Pulmonary artery endothelial cell (primary cell): ENCODE measurements around the gene KRTAP29-1. TPM values are rescaled to one million over a fixed set of nuclear protein-coding genes. Genes with fewer than 3 reads are reported as not detected.

Source experiments
- DNase-seq: peaks from one replicate; pipeline ENCODE4 v3.0.0-alpha.2; 2011; ENCODE audit warnings: low read depth, low spot score
- total RNA-seq: library from RNA; depleted of rRNA; stranded (reverse); fragments of >200 nt; gene quantifications from 2 replicates; pipeline ENCODE4 v1.2.3, GENCODE V29; 2014

The KRTAP29-1 gene
- total RNA-seq, 1 donor from 2014 or later, result not detected

DNA sequence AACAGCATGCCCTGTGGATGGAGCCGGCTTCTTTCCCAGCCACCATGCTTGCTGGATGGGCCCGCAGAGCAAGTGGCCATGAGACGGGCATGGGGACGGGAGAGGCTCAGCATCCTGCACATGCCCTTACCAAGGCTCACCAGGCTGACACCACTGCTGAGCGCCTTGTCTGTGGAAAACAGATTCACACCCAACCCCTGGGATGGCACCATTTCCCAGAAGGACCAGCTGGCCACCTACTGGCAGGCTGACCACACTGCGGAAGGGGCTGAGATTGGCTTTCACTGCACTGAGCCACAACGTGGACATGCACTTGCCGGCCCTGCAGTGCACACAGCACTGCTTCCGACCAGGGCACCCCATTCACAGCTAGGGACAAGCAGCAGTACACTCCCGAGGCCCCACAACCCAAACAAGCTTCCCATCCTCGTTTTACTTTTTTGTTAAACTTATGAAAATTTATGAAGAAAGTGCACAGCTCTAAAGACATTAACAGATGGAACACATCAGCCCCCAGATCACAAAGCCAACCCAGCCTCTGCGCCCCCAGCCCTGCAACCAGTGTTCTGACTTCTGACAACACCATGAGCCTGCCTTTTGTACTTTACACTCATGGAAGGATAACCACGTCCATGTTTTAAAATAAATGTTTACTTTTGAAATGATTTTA, 26.8 kb upstream of the KRTAP29-1 start:
- no peak for DNase-seq

DNA sequence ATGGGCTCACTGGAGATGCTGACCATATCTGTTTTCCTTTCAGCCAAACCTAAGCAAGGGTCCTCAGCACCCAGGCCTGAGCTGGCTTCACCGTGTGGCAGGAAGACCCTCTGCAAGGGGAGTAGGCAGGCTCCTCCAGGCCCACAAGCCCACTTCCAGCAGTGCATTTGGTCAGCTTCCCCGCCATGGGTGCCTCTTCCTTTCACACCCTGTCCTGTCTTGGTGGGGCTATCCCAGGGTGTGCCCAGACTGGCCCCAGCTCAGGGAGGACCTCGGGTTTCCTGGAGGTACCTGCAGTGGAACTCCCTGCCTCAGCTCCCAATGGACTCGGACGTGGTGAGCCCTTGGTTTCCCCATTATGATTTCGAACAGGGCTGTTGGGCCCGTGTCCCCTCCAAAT, 25.6 kb upstream of the KRTAP29-1 start:
- DNase-seq, result no peak

DNA sequence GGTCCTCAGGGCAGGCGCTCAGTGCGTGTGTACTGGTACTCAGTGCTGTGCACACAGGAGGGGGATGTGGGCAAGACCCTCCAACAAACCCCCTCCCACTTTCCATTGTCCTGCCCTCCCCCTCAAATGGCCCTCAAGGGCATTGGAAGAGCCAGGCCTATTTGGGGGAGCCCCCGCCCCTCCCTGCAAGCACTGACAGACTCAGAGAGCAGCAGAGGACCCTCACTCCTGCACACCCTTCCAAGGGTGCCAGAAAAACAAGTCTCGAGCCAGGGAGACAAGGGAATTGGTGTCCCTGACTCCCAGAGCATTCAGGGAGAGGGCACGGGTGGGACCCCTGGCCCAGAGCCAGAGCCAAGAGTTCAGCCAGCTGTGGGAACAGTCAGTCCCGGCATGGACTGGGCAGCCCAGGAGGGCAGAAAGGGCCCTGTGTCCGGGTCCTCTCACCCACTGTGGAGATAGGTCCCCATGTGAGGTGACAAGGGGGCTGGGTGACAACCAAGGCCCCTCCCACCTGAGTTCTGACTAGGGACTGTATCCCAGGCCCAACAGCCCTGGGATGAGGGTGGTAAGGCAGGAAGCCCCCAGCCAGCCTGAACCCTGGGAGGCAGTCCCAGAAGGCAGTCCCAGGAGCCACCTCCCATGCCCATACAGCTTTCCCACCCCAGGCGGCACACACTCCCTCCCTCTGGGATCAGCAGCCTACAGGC, 24.9 kb upstream of the KRTAP29-1 start:
- DNase-seq, result no peak

DNA sequence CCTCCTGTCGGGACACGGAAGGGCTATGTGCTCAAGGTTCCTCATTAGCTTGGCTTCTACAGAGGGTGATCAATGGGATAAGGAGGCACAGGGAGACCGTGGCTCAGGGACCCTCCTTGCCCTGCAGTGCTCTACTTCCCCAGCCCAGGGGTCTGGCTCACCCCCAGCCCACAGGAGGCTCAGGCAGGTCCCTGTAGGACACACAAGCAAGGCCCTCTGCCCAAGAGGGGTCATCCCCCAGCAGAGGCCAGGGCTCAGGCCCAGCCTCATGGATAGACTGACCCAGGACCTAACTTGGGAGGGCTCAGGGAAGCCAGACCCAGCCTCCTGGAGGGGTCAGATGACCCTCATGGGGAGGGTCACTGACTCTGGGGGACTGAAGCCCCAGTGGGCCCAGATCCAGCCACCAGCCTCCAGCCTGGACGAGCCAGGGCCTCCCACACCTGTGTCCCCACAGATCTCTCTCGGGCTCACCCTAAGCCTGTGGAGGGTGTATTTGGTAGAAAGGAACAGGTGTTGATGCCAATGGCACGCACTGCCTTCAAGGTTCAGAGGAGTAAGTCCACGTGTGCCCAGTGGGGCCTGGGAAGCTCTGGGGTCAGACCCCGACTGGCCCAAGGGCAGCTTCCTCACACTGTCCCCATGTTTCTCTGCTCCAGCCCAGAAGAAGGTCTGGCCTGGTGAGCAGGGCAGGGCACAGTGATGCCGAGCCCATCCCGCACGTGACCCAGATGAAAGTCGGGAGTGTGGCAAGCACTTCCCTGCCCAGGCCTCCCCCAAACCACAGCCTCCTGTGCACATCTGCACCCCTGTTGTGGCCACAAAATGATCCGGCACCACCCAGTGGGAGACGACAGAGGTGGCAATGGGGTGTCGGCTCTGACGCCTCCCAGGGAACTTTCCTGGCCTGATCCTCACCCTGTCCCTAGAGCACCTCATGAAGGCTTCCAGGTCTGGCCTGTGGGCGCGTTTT, 23.8 kb upstream of the KRTAP29-1 start:
- no peak for DNase-seq

DNA sequence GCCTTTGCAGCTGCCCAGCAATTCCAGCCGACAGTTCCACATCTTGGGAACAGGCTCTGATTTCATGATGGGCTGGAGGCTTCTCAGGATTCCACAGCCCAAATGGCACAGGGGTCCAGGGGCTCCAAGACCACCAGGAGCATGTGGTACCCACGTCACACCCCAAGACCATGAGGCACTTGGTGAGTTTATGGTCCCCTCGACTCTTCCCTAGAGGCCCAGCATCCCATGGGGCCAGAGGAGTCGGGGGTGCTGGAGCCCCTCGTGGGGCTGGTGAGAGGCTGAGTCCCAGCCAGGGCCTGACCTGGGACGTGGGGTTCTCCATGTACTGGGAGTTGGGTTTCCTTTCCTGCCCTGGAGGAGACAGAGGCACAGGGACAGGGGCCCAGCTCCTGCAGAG, 23.0 kb upstream of the KRTAP29-1 start:
- DNase-seq, result no peak

DNA sequence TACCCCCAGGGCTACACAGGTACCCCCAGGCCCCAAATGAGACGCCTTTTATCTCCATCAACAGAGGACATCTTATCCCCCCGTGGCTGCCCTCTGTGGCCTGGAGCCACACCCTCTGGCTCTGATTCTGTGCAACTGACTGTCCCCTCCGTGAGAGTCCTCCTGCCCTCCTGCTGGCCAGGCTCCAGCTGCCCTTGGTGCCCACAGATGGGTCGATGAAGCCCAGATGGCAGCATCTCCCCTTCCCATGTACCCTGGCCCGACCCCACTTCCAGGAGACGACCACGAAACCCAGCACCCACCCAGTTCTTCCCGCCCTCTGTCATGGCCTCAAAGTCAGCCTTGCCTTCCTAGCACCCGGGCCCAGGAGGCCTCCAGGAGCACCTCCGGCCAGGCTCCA, 22.5 kb upstream of the KRTAP29-1 start:
- DNase-seq, result no peak

DNA sequence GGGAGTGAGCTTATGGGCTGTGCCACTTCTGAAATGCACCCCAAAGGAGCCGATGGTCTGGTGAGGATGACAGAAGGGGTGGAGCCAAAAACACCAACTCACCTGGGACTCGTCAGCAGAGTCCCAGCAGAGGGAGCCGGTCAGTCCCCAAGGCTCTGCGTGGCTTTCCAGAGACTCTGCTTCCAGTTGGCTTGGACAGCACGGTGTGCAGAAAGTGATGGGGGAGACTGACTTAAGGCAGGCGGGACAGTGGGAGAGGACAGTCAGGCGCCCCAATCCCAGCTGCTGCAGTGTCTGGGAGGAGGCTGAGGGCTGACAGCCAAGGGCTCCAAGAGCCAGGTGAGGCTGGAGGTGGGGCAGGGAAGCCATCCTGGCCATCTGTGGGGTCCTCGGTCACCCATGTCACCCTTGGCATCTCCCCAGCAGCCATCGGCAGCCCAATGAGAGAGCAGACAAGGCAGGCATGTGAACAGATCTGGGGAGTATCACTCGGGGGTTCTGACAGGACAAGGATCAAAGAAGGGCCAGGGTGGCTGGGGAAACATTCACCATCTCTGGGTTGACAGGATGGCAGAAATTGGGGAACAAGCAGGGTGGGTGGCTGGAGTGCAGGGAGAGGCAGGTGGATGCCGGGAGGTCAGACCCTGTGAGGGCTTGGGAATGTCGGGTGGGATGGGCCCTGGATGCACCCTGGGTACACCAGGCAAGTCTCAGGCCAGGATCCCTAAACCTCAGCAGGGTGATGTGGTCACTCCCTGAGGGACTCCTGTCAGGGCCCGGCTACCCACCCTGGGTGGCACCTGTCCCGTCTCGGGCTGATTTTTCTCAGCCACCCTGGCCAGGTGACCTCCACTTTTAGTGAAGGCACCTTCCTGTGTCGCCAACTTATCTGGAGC, 21.8 kb upstream of the KRTAP29-1 start:
- no peak for DNase-seq

GRCh38 chr17:41322903-41323895, 20.5 kb upstream of the KRTAP29-1 start:
- DNase-seq, result no peak

DNA sequence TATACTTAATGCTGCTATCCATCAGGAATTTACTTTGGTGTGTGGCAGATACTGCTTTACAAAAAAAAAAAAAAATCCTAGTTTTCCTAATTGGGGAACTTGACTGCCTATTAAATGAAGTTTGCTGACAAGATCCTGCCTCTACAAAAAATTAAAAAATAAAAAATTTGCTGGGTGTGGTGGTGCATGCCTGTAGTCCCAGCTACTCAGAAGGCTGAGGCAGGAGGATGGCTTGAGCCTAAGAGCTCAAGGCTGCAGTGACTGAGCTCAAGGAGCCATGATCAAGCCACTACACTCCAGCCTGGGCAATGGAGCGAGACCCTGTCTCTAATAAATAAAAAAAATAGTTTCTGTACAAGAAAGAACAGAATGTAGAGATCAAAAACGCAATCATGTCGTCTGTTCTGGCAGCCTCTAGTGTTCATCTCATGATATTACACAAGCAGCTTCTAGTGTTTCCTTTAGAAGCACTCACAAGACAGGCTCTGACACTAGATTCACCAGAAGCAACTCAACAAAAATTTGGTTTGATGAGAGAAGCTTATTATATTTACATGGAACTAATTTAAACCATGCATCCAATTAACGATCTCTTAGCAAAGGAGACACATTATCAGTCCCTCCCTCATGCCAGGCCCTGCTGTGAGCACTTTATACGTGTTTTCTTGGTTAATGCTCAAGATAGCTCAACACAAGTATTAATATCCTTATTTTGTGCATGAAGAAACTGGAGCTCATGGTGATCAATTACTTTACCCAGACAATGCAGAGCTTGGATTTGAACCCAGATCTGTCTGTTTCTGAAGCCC, 19.6 kb upstream of the KRTAP29-1 start:
- no peak for DNase-seq

- no peak for DNase-seq
Observed at GRCh38 chr17:41318231-41318630, 15.6 kb upstream of the KRTAP29-1 start.

GRCh38 chr17:41315814-41316445, 13.3 kb upstream of the KRTAP29-1 start:
- no peak for DNase-seq

DNA sequence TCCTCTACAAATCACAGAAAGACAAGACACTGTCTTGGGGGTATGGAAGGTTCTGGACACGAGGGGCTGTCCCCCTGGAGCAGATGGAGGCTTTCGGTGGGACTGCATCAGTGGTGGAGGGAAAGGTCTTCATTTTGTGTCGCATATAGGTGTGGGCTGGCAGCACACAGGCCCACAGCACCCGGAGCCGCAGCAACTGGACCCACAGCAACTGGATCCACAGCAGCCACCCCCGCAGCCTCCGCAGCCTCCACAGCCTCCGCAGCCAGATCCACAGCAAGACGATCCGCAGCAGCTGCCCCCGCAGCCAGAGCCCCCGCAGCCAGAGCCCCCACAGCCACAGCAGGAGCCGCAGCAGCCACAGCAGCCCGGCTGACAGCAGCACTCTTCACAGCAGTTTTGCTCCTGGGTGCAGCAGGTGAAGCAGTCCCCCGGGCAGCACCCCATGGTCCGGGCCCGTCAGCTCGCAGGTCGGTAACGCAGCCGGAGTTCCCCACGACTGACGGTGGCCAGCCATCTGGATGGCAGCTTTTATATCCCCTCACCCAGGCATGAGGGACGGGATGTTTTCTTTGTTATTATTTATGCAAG, 12.6 kb upstream of the KRTAP29-1 start, which contains the start of gene KRTAP17-1:
Gene KRTAP17-1 (minus strand): TSS at position 507 of the 591 bp plus-strand sequence. CDS start 60 bp downstream, at position 447.
- DNase-seq, result no peak

- no peak for DNase-seq
Observed at GRCh38 chr17:41311111-41311510, 8.5 kb upstream of the KRTAP29-1 start.

- no peak for DNase-seq
Observed at GRCh38 chr17:41308918-41309359, 6.3 kb upstream of the KRTAP29-1 start, which contains the start of gene KRTAP16-1. KRTAP16-1 (minus strand) TSS chr17:41309309; CDS start chr17:41309253, 56 bp downstream.

DNA sequence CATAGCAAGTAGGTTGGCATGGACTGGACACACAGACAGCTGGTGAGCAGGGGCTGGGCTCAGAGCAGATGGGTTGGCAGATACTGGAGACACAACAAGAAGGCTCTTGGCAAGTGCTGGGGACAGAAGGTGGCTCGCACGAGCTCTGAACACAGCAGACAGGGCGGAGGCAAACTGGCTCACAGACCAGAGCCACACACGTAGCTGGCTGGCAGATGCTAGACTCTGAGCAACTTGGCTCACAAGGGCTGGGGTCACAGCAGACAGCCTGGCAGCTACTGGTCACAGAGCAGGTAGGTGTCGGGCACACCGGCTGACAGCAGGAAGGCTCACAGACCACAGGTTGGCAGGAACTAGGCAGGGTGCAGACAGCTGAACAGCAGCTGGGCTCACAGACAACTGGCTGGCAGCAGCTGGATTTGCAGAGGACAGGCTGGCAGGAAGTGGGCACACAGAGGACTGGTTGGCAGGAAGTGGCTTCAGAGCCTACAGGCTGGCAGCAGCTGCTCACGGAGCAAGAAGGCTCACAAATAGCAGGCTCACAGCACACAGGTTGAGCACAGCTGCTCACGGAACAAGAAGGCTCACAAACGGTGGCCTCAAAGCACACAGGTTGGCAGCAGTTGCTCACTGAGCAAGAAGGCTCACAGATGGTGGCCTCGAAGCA, 5.7 kb upstream of the KRTAP29-1 start:
- DNase-seq, result no peak

- no peak for DNase-seq
Observed at GRCh38 chr17:41307647-41308046, 5.0 kb upstream of the KRTAP29-1 start.

- no peak for DNase-seq
Observed at GRCh38 chr17:41304091-41304490, 1.4 kb upstream of the KRTAP29-1 start.
